AG09309 (cell line): ENCODE measurements around the gene MED17.

Experiments
- DNase-seq: peaks from one replicate; pipeline ENCODE4 v3.0.0-alpha.2; 2010; ENCODE audit warnings: low read depth
- H3K4me3 ChIP-seq: 2 replicates; pipeline ENCODE4 v1.5.1; 2011; ENCODE audit warnings: mild to moderate bottlenecking, low read depth, low read length, moderate library complexity; ENCODE audit not compliant: control insufficient read depth
- CTCF ChIP-seq: IDR thresholded peaks from 2 replicates; pipeline ENCODE4 v1.5.1; 2011; ENCODE audit warnings: mild to moderate bottlenecking, low read depth, low read length, inconsistent platforms; ENCODE audit not compliant: insufficient read depth, control insufficient read depth; ENCODE audit errors: missing control alignments

The MED17 gene

GRCh38 chr11:93813974-93814373 lies 29.9 kb downstream of the MED17 start:
- no peak overlapping the region for H3K4me3 ChIP-seq
- DNase-seq, result no peak
- TF ChIP-seq CTCF, result no peak

DNA sequence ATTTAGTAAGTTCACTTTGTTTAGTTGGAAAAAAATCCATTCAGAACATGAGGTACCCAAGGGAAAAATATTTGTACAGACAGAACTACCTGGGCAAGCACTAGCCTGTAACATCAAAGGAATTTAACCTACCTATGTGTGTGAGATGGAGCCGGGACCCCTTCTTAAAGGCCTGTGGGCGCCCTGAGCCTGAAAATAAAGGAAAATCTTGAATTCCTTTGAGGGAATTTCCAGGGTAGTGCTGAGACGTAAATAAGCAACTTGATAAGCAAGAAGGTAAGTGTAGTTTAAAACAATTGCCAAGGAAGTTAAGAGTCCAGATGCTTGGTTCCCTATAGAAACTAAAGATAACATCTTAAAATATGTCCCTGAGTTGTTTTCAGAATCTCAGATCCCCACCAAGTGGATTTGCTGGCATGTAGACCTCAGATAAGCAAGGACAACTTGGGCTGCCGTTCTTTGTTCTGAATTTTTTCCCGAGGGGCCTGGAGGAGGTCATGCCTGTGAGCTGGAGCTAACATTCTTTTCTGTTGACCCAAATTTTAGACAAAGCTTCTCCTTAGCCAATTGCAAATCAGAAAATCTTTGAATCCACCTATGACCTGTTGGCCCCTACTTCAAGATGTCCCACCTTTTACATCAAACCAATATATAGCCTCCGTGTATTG lies 31.0 kb downstream of the MED17 start:
- DNase-seq, result no peak
- H3K4me3 ChIP-seq, result no peak overlapping the region
- no peak for TF ChIP-seq CTCF

DNA sequence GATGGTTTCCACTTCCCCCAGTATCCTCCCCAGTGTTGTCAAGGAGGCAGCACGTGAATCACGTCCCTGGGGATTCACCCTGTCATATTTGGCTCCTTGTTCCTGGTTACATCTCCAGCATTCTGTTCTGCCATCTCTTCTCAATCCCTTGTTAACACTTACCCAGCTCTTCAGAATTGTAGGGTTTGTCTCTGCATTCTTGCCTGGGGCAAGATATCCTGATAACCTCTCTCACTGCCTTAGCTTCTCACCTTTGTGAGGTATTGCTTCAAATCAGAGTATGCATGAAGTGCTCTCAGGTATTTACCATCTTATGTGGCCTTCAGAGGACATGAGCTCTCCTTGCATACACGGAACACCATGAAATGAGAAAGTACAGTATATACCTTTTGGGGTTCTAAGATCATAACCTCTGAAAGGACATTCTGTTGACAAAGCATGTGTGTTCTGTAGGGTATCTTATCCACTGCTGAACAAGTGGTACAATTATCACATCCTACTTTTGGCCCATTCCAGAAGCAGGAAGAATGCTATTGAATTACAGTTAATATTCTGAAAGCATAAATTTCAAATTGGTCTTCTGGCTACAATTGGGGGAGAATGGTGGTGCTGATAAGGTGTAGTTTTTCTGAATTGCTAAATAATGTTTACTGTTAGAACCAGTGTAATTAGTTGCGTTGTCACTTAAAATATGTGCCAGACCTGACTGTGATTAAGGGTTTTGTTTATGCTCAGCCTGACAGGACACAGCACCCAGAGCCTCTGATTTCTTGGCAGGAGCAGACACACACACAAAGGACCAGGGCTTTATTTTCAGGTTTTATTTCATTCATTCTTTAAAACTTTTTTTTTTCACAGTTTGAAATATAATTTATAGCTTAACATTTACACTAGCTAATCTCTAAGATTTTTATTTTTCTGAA lies 33.6 kb downstream of the MED17 start:
- TF ChIP-seq CTCF, result no peak
- H3K4me3 ChIP-seq, result no peak overlapping the region
- no peak for DNase-seq

- no peak overlapping the region for H3K4me3 ChIP-seq
- no peak for TF ChIP-seq CTCF
- DNase-seq, result no peak
These were observed 36.0 kb downstream of the MED17 start for GRCh38 chr11:93819966-93820695.

GRCh38 chr11:93820847-93821246 lies 36.8 kb downstream of the MED17 start:
- TF ChIP-seq CTCF, result no peak
- DNase-seq, result no peak
- no peak overlapping the region for H3K4me3 ChIP-seq

DNA sequence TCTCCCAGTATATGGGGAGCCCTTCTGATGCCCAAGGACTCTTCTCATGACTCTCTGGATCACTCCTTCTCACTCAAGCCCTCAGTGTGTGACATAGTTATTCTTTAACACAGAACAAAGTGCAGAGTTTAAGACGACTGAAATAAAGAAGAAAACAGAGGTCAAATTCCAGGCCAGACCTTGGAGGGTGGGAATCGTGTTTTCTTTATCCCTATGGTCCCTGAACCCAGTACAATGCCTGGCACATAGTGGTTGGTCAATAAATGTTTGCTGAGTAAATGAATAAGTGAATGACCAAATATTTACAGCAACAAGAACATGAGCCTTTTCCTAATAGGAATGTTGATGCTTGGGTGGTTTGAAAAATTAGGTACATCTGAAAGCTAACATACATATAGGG lies 37.5 kb downstream of the MED17 start:
- no peak for DNase-seq
- no peak for TF ChIP-seq CTCF
- H3K4me3 ChIP-seq, result no peak overlapping the region
